ENCODE results near the gene SMAD6. TPM values are rescaled to one million over a fixed set of nuclear protein-coding genes. Genes with fewer than 3 reads are reported as not detected.

Gene SMAD6
- total RNA-seq, 3 donors from 2014 or later (not counting 1 experiment from before 2014, with no cell fraction given): 0.07 to 0.38 (median 0.09) TPM

DNA sequence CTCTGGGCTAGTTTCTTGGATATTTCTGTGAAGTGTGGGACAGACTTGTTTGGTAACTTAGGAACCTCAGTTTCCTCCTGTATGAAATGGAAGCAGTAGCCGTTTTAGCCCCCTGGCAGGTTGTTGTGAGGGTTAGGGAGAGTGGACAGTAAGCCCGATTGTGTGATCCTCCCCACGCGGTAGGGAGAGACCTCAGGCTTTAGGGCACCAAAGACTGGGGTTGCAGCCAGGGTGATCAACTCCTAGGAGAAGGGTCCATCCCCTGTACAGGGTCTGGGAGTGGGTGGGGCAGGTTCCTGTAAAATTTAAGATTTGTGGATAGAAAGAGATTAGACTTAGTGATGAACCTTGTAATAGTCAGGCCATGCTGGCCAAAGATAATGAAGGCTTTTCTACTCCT, 120.5 kb downstream of the SMAD6 start:
- ATAC-seq (no peak), DNase-seq (no peak)
- WGBS (ENCODE audit: insufficient coverage): 91% methylated on average over 4 of the region's 4 CpGs
- H3K4me3 Mint-ChIP-seq: no peak overlapping the region
- H3K4me3 ChIP-seq (ENCODE audit: low read length): no peak overlapping the region
- H3K36me3 Mint-ChIP-seq: no peaks in the 10 kb centered on the region
- H3K9me3 ChIP-seq (ENCODE audit: control insufficient read depth, insufficient read depth, low read length): no peaks in the 10 kb centered on the region
- no peak overlapping the region for H3K27ac Mint-ChIP-seq
- H3K36me3 ChIP-seq (ENCODE audit: control insufficient read depth, insufficient read depth, low read length): no peaks in the 10 kb centered on the region
- no peak overlapping the region for H3K27ac ChIP-seq (ENCODE audit: low read length)
- intact Hi-C loops (cut with micrococcal nuclease): no loop called here
- TF ChIP-seq, protein P1, sequence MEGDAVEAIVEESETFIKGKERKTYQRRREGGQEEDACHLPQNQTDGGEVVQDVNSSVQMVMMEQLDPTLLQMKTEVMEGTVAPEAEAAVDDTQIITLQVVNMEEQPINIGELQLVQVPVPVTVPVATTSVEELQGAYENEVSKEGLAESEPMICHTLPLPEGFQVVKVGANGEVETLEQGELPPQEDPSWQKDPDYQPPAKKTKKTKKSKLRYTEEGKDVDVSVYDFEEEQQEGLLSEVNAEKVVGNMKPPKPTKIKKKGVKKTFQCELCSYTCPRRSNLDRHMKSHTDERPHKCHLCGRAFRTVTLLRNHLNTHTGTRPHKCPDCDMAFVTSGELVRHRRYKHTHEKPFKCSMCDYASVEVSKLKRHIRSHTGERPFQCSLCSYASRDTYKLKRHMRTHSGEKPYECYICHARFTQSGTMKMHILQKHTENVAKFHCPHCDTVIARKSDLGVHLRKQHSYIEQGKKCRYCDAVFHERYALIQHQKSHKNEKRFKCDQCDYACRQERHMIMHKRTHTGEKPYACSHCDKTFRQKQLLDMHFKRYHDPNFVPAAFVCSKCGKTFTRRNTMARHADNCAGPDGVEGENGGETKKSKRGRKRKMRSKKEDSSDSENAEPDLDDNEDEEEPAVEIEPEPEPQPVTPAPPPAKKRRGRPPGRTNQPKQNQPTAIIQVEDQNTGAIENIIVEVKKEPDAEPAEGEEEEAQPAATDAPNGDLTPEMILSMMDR (IDR thresholded peaks at IDR 0.05): no peak
- H3K27me3 ChIP-seq (ENCODE audit: control insufficient read depth, insufficient read depth, low read length): no peaks in the 10 kb centered on the region
- H3K9me3 Mint-ChIP-seq: no peaks in the 10 kb centered on the region
- no peaks in the 10 kb centered on the region for H3K4me1 Mint-ChIP-seq
- no peaks in the 10 kb centered on the region for H3K4me1 ChIP-seq (ENCODE audit: control insufficient read depth, insufficient read depth, low read length)
- H3K27me3 Mint-ChIP-seq (ENCODE audit: low read depth in 2 of 2): peaks cover 2 to 13% of the 10 kb centered on the region in 2 donors

DNA sequence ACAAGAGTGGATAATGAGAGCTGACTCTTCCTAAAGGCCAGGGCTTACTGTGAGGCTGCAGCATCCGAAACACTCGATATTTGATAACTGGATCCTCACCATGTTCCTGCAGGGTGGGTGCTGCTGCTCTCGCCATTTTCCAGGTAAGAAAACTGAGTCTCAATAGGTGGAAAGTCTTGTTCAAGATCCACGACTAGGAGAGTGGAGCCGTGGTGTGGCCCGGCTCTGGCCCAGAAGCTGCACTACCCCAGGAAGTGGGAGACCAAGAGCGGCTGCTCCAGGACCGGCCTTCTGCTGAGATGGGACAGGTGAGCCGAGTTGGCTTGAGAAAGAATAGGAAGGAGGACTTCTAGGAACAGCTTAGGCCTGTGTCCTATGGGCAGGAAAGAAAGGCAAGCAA, 121.6 kb downstream of the SMAD6 start:
- intact Hi-C loops (cut with micrococcal nuclease): no loop called here
- H3K27me3 Mint-ChIP-seq (ENCODE audit: low read depth in 2 of 2): peaks cover 2 to 12% of the 10 kb centered on the region in 2 donors
- ATAC-seq (no peak), DNase-seq (no peak)
- TF ChIP-seq, protein P1 (IDR thresholded peaks at IDR 0.05): no peak
- Histone ChIP-seq H3K27ac (ENCODE audit: low read length) (no peak overlapping the region), H3K4me1 (ENCODE audit: control insufficient read depth, insufficient read depth, low read length) (no peaks in the 10 kb centered on the region), H3K4me3 (ENCODE audit: low read length) (no peak overlapping the region), H3K27me3 (ENCODE audit: control insufficient read depth, insufficient read depth, low read length) (no peaks in the 10 kb centered on the region), H3K9me3 (ENCODE audit: control insufficient read depth, insufficient read depth, low read length) (no peaks in the 10 kb centered on the region), H3K36me3 (ENCODE audit: control insufficient read depth, insufficient read depth, low read length) (no peaks in the 10 kb centered on the region)
- H3K4me3 Mint-ChIP-seq: no peak overlapping the region
- H3K4me1 Mint-ChIP-seq: no peaks in the 10 kb centered on the region
- no peaks in the 10 kb centered on the region for H3K36me3 Mint-ChIP-seq
- WGBS (ENCODE audit: insufficient coverage): 95% methylated on average over 9 of the region's 9 CpGs
- H3K27ac Mint-ChIP-seq: no peak overlapping the region
- no peaks in the 10 kb centered on the region for H3K9me3 Mint-ChIP-seq

DNA sequence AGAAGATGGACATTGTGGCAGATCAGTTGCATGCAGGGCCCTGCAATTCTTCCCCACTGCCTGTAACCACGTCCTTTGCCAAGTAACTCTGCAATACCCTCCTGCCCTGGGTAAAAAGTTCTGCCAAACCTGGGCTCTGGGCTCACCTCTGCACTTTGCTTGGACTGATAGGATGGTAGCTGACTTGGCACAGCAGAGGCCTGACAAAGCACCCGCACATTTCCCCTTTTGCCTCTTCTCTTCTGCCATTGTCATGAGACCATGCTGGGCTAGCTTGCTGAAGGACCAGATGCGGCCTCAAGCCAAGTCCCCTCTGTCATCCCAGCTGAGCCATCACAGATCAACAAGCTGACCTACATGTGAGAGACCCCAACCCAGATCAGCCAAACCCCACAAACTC, 122.4 kb downstream of the SMAD6 start:
- peaks cover 0 to 6% of the 10 kb centered on the region in 2 donors for H3K27me3 Mint-ChIP-seq (ENCODE audit: low read depth in 2 of 2)
- WGBS (ENCODE audit: insufficient coverage): 90% methylated on average over 3 of the region's 3 CpGs
- no peaks in the 10 kb centered on the region for H3K9me3 Mint-ChIP-seq
- H3K4me3 Mint-ChIP-seq: no peak overlapping the region
- H3K4me3 ChIP-seq (ENCODE audit: low read length): no peak overlapping the region
- TF ChIP-seq, protein P1 (IDR thresholded peaks at IDR 0.05): no peak
- DNase-seq (no peak), ATAC-seq (no peak)
- no peaks in the 10 kb centered on the region for H3K9me3 ChIP-seq (ENCODE audit: control insufficient read depth, insufficient read depth, low read length)
- no peaks in the 10 kb centered on the region for H3K4me1 ChIP-seq (ENCODE audit: control insufficient read depth, insufficient read depth, low read length)
- H3K36me3 Mint-ChIP-seq: no peaks in the 10 kb centered on the region
- H3K4me1 Mint-ChIP-seq: no peaks in the 10 kb centered on the region
- H3K27ac Mint-ChIP-seq: no peak overlapping the region
- H3K27ac ChIP-seq (ENCODE audit: low read length): no peak overlapping the region
- H3K27me3 ChIP-seq (ENCODE audit: control insufficient read depth, insufficient read depth, low read length): no peaks in the 10 kb centered on the region
- intact Hi-C loops (cut with micrococcal nuclease): no loop called here
- no peaks in the 10 kb centered on the region for H3K36me3 ChIP-seq (ENCODE audit: control insufficient read depth, insufficient read depth, low read length)

DNA sequence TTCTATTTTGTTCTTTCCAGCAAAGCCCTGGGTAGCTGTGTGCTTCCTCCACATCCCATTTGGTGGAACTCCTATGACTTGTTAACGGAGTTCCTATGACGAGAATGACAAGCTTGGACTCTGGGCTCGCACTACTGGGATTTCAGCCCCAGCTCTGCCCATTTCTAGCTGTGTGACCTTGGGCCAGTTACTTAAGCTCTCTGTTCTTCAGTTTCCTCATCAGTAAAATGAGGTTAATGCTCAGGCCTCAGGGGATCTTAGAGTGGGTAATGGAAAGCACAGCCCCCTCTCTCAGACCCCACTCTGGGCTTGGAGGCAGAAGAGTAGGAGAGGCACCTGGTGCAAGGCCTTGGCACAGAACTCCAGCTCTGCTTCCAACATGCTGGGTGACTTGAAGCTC, 123.1 kb downstream of the SMAD6 start:
- Histone ChIP-seq H3K4me1 (ENCODE audit: control insufficient read depth, insufficient read depth, low read length) (no peaks in the 10 kb centered on the region), H3K27ac (ENCODE audit: low read length) (no peak overlapping the region), H3K27me3 (ENCODE audit: control insufficient read depth, insufficient read depth, low read length) (no peaks in the 10 kb centered on the region), H3K36me3 (ENCODE audit: control insufficient read depth, insufficient read depth, low read length) (no peaks in the 10 kb centered on the region), H3K4me3 (ENCODE audit: low read length) (no peak overlapping the region), H3K9me3 (ENCODE audit: control insufficient read depth, insufficient read depth, low read length) (no peaks in the 10 kb centered on the region)
- 93% methylated on average over 3 of the region's 3 CpGs for WGBS (ENCODE audit: insufficient coverage)
- H3K36me3 Mint-ChIP-seq: no peaks in the 10 kb centered on the region
- TF ChIP-seq, protein P1 (IDR thresholded peaks at IDR 0.05): no peak
- no peak overlapping the region for H3K4me3 Mint-ChIP-seq
- H3K4me1 Mint-ChIP-seq: no peaks in the 10 kb centered on the region
- intact Hi-C loops (cut with micrococcal nuclease): no loop called here
- DNase-seq (no peak), ATAC-seq (no peak)
- H3K27ac Mint-ChIP-seq: no peak overlapping the region
- no peaks in the 10 kb centered on the region for H3K9me3 Mint-ChIP-seq
- H3K27me3 Mint-ChIP-seq (ENCODE audit: low read depth in 2 of 2): peaks cover 0 to 3% of the 10 kb centered on the region in 2 donors

Measured in natural killer cell (primary cell).